Stomach (tissue), 9 donors: Measurements from ENCODE around the gene RGS7. TPM values are rescaled to one million over a fixed set of nuclear protein-coding genes. Genes with fewer than 3 reads are reported as not detected.
"Not testable (repeated sequence)": the region's sequence is repeated elsewhere in the genome, so short reads cannot be mapped to it uniquely, and the experiment has no call there.

ENCODE experiments used
- DNase-seq, 2 donors: peaks; one replicate each; pipeline versions ENCODE4 v3.0.0 to v3.0.0-alpha.2; 2013 to 2019
- H3K27ac ChIP-seq, 5 donors: fragments of 200-600 bp in 4 of 5; sonication (generic) in 4 of 5; one replicate each; pipeline ENCODE4 v1.5.1; 2013 to 2019; ENCODE audit warnings: mild to moderate bottlenecking in 1 of 5, moderate library complexity in 1 of 5
- H3K27me3 ChIP-seq, 3 donors: fragments of 200-600 bp; sonication (generic); one replicate each; pipeline ENCODE4 v1.5.1; 2017 to 2019; ENCODE audit warnings: mixed run types in 1 of 3
- H3K36me3 ChIP-seq, 4 donors: fragments of 200-600 bp; sonication (generic); 1 replicate in 3 of 4; 2 replicates in 1 of 4; pipeline ENCODE4 v1.5.1; 2016 to 2019
- H3K4me1 ChIP-seq, 4 donors: fragments of 200-600 bp; sonication (generic); one replicate each; pipeline ENCODE4 v1.5.1; 2016 to 2019
- H3K4me3 ChIP-seq, 4 donors: fragments of 200-600 bp; sonication (generic) in 3 of 4; one replicate each; pipeline ENCODE4 v1.5.1; 2016 to 2019; ENCODE audit warnings: mild to moderate bottlenecking in 1 of 4
- H3K9me3 ChIP-seq, 4 donors: fragments of 200-600 bp; sonication (generic); one replicate each; pipeline ENCODE4 v1.5.1; 2016 to 2019
- CTCF ChIP-seq, 7 experiments: fragments of 450-650 bp in 4 of 7; fragments of 200-600 bp in 3 of 7; sonication (generic) in 3 of 7; IDR thresholded peaks; one replicate each; pipeline ENCODE4 v1.5.1; 2016 to 2019; ENCODE audit warnings: antibody characterized with exemption in 7 of 7, control low read depth in 2 of 7, mild to moderate bottlenecking in 1 of 7
- EP300 ChIP-seq: sonication (generic); formaldehyde crosslinking; IDR thresholded peaks from one replicate; pipeline ENCODE4 v1.6.1; 2017; ENCODE audit warnings: antibody characterized with exemption
- POLR2A ChIP-seq, 4 donors: fragments of 450-650 bp; IDR thresholded peaks; one replicate each; pipeline ENCODE4 v1.6.1; 2016; ENCODE audit warnings: antibody characterized with exemption in 4 of 4, control low read depth in 2 of 4, mild to moderate bottlenecking in 1 of 4, moderate library complexity in 1 of 4
- POLR2AphosphoS5 ChIP-seq, 3 donors: sonication (generic); formaldehyde crosslinking; IDR thresholded peaks; one replicate each; pipeline ENCODE4 v1.6.1; 2016; ENCODE audit warnings: antibody characterized with exemption in 3 of 3
- WGBS, 5 donors: extraction: QIAGEN DNeasy Blood & Tissue Kit in 3 of 5; methylation state at CpG; one replicate each; pipeline versions ENCODE4 v1.1.5 to v1.1.7; 2013 to 2018; 5-methylcytosine and 5-hydroxymethylcytosine counted together
- intact Hi-C: fragments of 100-400 bp; cut with DNase I; formaldehyde crosslinking; loops from one replicate; pipeline ENCODE4 v1.15.1; 2023; ENCODE audit warnings: low total_unique reads
- polyA plus RNA-seq, 3 donors: library from polyadenylated mRNA; stranded (reverse); fragments of 200-250 nt; gene quantifications; one replicate each; pipeline ENCODE4 v1.2.3, GENCODE V29; 2013
- total RNA-seq, 5 donors: library from RNA; depleted of rRNA; stranded (reverse); fragments of >200 nt; gene quantifications; one replicate each; pipeline versions ENCODE4 v1.1.0 to v1.2.3, GENCODE V29; 2014 to 2016
- donor health status: healthy with polysubstance abuse.
- donor health status: Bipolar disorder and iron deficiency.
- donor health status: healthy.

RGS7 gene
- total and polyA plus RNA-seq, 8 donors = 0.23 to 2.9 (median 1.9) TPM; not detected in 2

GRCh38 chr1:241167121-241167630 lies 189.8 kb downstream of the RGS7 start:
- no peak for DNase-seq
- Histone ChIP-seq H3K9me3 (no peaks in the 10 kb centered on the region), H3K27me3 (no peaks in the 10 kb centered on the region), H3K4me1 (no peaks in the 10 kb centered on the region), H3K27ac (no peak overlapping the region), H3K36me3 (no peaks in the 10 kb centered on the region), H3K4me3 (no peak overlapping the region)
- intact Hi-C loops = no loop called here
- 80 to 84% (median 82%) methylated on average over 14 of the region's 14 CpGs for WGBS, 5 donors
- TF ChIP-seq POLR2A (IDR thresholded peaks at IDR 0.05) = no peak
- TF ChIP-seq EP300 = no peak
- no peak for TF ChIP-seq POLR2AphosphoS5 (IDR thresholded peaks at IDR 0.05)
- no peak for TF ChIP-seq CTCF (IDR thresholded peaks at IDR 0.05)

- no peak for DNase-seq
- H3K27me3 ChIP-seq = no peaks in the 10 kb centered on the region
- no peak overlapping the region for H3K4me3 ChIP-seq
- no peaks in the 10 kb centered on the region for H3K9me3 ChIP-seq
- H3K4me1 ChIP-seq = no peaks in the 10 kb centered on the region
- intact Hi-C loops = no loop called here
- 83 to 96% (median 95%) methylated on average over 1 of the region's 1 CpG for WGBS, 5 donors
- no peak overlapping the region for H3K27ac ChIP-seq
- no peaks in the 10 kb centered on the region for H3K36me3 ChIP-seq
- TF ChIP-seq EP300 (no peak), CTCF (IDR thresholded peaks at IDR 0.05) (no peak), POLR2AphosphoS5 (IDR thresholded peaks at IDR 0.05) (no peak), POLR2A (IDR thresholded peaks at IDR 0.05) (no peak)
Measured at GRCh38 chr1:241166625-241167024, 190.4 kb downstream of the RGS7 start.

GRCh38 chr1:241165256-241165655 lies 191.7 kb downstream of the RGS7 start:
- H3K4me1 ChIP-seq, DNase-seq, H3K36me3 ChIP-seq, H3K27ac ChIP-seq, H3K27me3 ChIP-seq, H3K9me3 ChIP-seq, intact Hi-C loops, H3K4me3 ChIP-seq: not testable (repeated sequence)
- WGBS, 5 donors = 83 to 94% (median 90%) methylated on average over 3 to 5 of the region's 5 CpGs

- H3K9me3 ChIP-seq = no peaks in the 10 kb centered on the region
Measured at GRCh38 chr1:241163363-241163762, 193.6 kb downstream of the RGS7 start.

More at GRCh38 chr1:241163363-241163762, 193.6 kb downstream of the RGS7 start:
- Histone ChIP-seq H3K27ac (no peak overlapping the region), H3K4me3 (no peak overlapping the region), H3K27me3 (no peaks in the 10 kb centered on the region), H3K4me1 (no peaks in the 10 kb centered on the region), H3K36me3 (no peaks in the 10 kb centered on the region)
- 50 to 72% (median 63%) methylated on average over 4 of the region's 4 CpGs for WGBS, 5 donors
- intact Hi-C loops = no loop called here
- TF ChIP-seq EP300 (no peak), POLR2A (IDR thresholded peaks at IDR 0.05) (no peak), POLR2AphosphoS5 (IDR thresholded peaks at IDR 0.05) (no peak), CTCF (IDR thresholded peaks at IDR 0.05) (no peak)
- no peak for DNase-seq
